ENCODE data around the gene KDM6A.
"Not testable (repeated sequence)": the region's sequence is repeated elsewhere in the genome, so short reads cannot be mapped to it uniquely, and the experiment has no call there.

Gene KDM6A

GRCh38 chrX:45009371-45010000 is 136.5 kb downstream of the KDM6A start:
- no peak for DNase-seq (ENCODE audit: low read depth)

- DNase-seq (ENCODE audit: low read depth), result peak; percentile 55
These were observed 138.1 kb downstream of the KDM6A start for GRCh38 chrX:45011131-45011530.

GRCh38 chrX:45011597-45011996 is 138.6 kb downstream of the KDM6A start:
- DNase-seq (ENCODE audit: low read depth), result no peak

- DNase-seq (ENCODE audit: low read depth), result no peak
These were observed 145.0 kb downstream of the KDM6A start for GRCh38 chrX:45017946-45018345.

- DNase-seq (ENCODE audit: low read depth), result no peak
These were observed 149.2 kb downstream of the KDM6A start for GRCh38 chrX:45022150-45022549.

- DNase-seq (ENCODE audit: low read depth), result no peak
These were observed 151.5 kb downstream of the KDM6A start for GRCh38 chrX:45024501-45024900.

- DNase-seq (ENCODE audit: low read depth), result no peak
These were observed 153.0 kb downstream of the KDM6A start for GRCh38 chrX:45026036-45026435.

- no peak for DNase-seq (ENCODE audit: low read depth)
These were observed 158.9 kb downstream of the KDM6A start for GRCh38 chrX:45031830-45032378.

GRCh38 chrX:45035071-45035470 is 162.1 kb downstream of the KDM6A start:
- DNase-seq (ENCODE audit: low read depth), result no peak

GRCh38 chrX:45036161-45036560 is 163.2 kb downstream of the KDM6A start:
- DNase-seq (ENCODE audit: low read depth), result no peak

- not testable (repeated sequence) for DNase-seq (ENCODE audit: low read depth)
These were observed 167.1 kb downstream of the KDM6A start for GRCh38 chrX:45040137-45040536.

- DNase-seq (ENCODE audit: low read depth), result no peak
These were observed 173.4 kb downstream of the KDM6A start for GRCh38 chrX:45046417-45046816.

- no peak for DNase-seq (ENCODE audit: low read depth)
These were observed 177.6 kb downstream of the KDM6A start for GRCh38 chrX:45050558-45050957.

- no peak for DNase-seq (ENCODE audit: low read depth)
These were observed 183.6 kb downstream of the KDM6A start for GRCh38 chrX:45056428-45057145.

- not testable (repeated sequence) for DNase-seq (ENCODE audit: low read depth)
These were observed 186.9 kb downstream of the KDM6A start for GRCh38 chrX:45059906-45060305.

GRCh38 chrX:45063319-45064095 is 190.5 kb downstream of the KDM6A start:
- DNase-seq (ENCODE audit: low read depth), result no peak

GRCh38 chrX:45068569-45068968 is 195.6 kb downstream of the KDM6A start:
- no peak for DNase-seq (ENCODE audit: low read depth)

- DNase-seq (ENCODE audit: low read depth), result peak; percentile 26
These were observed 197.4 kb downstream of the KDM6A start for GRCh38 chrX:45070116-45071007.

- DNase-seq (ENCODE audit: low read depth), result not testable (repeated sequence)
These were observed 200.0 kb downstream of the KDM6A start for GRCh38 chrX:45073011-45073410.

GRCh38 chrX:45077748-45078424 is 204.9 kb downstream of the KDM6A start:
- no peak for DNase-seq (ENCODE audit: low read depth)

GRCh38 chrX:45083314-45083713 is 210.3 kb downstream of the KDM6A start:
- DNase-seq (ENCODE audit: low read depth), result no peak

Measured in stromal cell of bone marrow (primary cell).